HPDE6-E6E7 (cell line): ENCODE results near the gene GSC2.
"Not testable (repeated sequence)": the region's sequence is repeated elsewhere in the genome, so short reads cannot be mapped to it uniquely, and the experiment has no call there.

Source experiments
- DNase-seq: peaks from one replicate; pipeline ENCODE4 v3.0.0; 2011; ENCODE audit warnings: missing footprints; ENCODE audit errors: extremely low spot score

GSC2 gene

GRCh38 chr22:19178065-19178656 lies 28.1 kb upstream of the GSC2 start:
- DNase-seq = no peak

- DNase-seq = no peak
Measured at GRCh38 chr22:19177164-19178064, 27.3 kb upstream of the GSC2 start.

GRCh38 chr22:19176732-19177131 lies 26.6 kb upstream of the GSC2 start:
- DNase-seq = no peak

GRCh38 chr22:19176175-19176643 lies 26.1 kb upstream of the GSC2 start:
- DNase-seq = no peak

- no peak for DNase-seq
Measured at GRCh38 chr22:19175602-19176174, 25.6 kb upstream of the GSC2 start.

GRCh38 chr22:19175026-19175601 lies 25.0 kb upstream of the GSC2 start:
- DNase-seq = no peak

GRCh38 chr22:19174106-19175025 lies 24.3 kb upstream of the GSC2 start:
- no peak for DNase-seq

- DNase-seq = no peak
Measured at GRCh38 chr22:19173047-19174035, 23.2 kb upstream of the GSC2 start.

GRCh38 chr22:19172213-19173046 lies 22.3 kb upstream of the GSC2 start:
- DNase-seq = no peak

GRCh38 chr22:19169947-19170318 lies 19.8 kb upstream of the GSC2 start:
- no peak for DNase-seq

- DNase-seq = no peak
Measured at GRCh38 chr22:19169002-19169946, 19.2 kb upstream of the GSC2 start.

- no peak for DNase-seq
Measured at GRCh38 chr22:19168088-19168890, 18.2 kb upstream of the GSC2 start.

- no peak for DNase-seq
Measured at GRCh38 chr22:19167106-19167869, 17.2 kb upstream of the GSC2 start.

- DNase-seq = no peak
Measured at GRCh38 chr22:19166421-19166820, 16.3 kb upstream of the GSC2 start.

GRCh38 chr22:19164425-19164824 lies 14.3 kb upstream of the GSC2 start:
- DNase-seq = no peak

- DNase-seq = not testable (repeated sequence)
Measured at GRCh38 chr22:19158649-19159048, 8.6 kb upstream of the GSC2 start.
